Suprapubic skin (tissue), 4 donors: Measurements from ENCODE around the gene STX4. TPM values are rescaled to one million over a fixed set of nuclear protein-coding genes. Genes with fewer than 3 reads are reported as not detected.

ENCODE experiments used
- DNase-seq, 2 donors: peaks; one replicate each; pipeline ENCODE4 v3.0.0-alpha.2; 2019; ENCODE audit warnings: low spot score in 2 of 2
- H3K27ac ChIP-seq: fragments of 200-600 bp; sonication (generic); one replicate; pipeline ENCODE4 v1.5.1; 2019
- H3K27me3 ChIP-seq: fragments of 200-600 bp; sonication (generic); one replicate; pipeline ENCODE4 v1.5.1; 2019
- H3K36me3 ChIP-seq: fragments of 200-600 bp; sonication (generic); one replicate; pipeline ENCODE4 v1.5.1; 2019
- H3K4me1 ChIP-seq: fragments of 200-600 bp; sonication (generic); one replicate; pipeline ENCODE4 v1.5.1; 2019
- H3K4me3 ChIP-seq: fragments of 200-600 bp; sonication (generic); one replicate; pipeline ENCODE4 v1.5.1; 2019; ENCODE audit warnings: mild to moderate bottlenecking
- H3K9me3 ChIP-seq: fragments of 200-600 bp; sonication (generic); one replicate; pipeline ENCODE4 v1.5.1; 2019
- CTCF ChIP-seq, 2 donors: fragments of 200-600 bp in 1 of 2; fragments of 450-650 bp in 1 of 2; sonication (generic) in 1 of 2; IDR thresholded peaks; one replicate each; pipeline ENCODE4 v1.5.1; 2016 to 2019; ENCODE audit warnings: antibody characterized with exemption in 2 of 2, mild to moderate bottlenecking in 1 of 2, moderate library complexity in 1 of 2
- EP300 ChIP-seq: sonication (generic); formaldehyde crosslinking; IDR thresholded peaks from one replicate; pipeline ENCODE4 v1.6.1; 2017; ENCODE audit warnings: antibody characterized with exemption
- POLR2A ChIP-seq, 2 donors: fragments of 450-650 bp; IDR thresholded peaks; one replicate each; pipeline ENCODE4 v1.6.1; 2017; ENCODE audit warnings: antibody characterized with exemption in 2 of 2, mild to moderate bottlenecking in 2 of 2, moderate library complexity in 2 of 2
- POLR2AphosphoS5 ChIP-seq, 3 donors: sonication (generic); formaldehyde crosslinking; IDR thresholded peaks; one replicate each; pipeline ENCODE4 v1.6.1; 2017; ENCODE audit warnings: antibody characterized with exemption in 3 of 3
- WGBS: methylation state at CpG from one replicate; pipeline ENCODE4 v1.1.5; 2018; 5-methylcytosine and 5-hydroxymethylcytosine counted together
- total RNA-seq, 4 donors: library from RNA; depleted of rRNA; stranded (reverse); fragments of >200 nt; gene quantifications; one replicate each; pipeline ENCODE4 v1.1.0, GENCODE V29; 2016

Gene STX4
- total RNA-seq, 4 donors from 2014 or later: 32.5 to 118 (median 47.8) TPM

GRCh38 chr16:31005350-31006085, 27.8 kb upstream of the STX4 start:
- Histone ChIP-seq H3K4me3 (no peak overlapping the region), H3K27ac (no peak overlapping the region), H3K9me3 (no peaks in the 10 kb centered on the region), H3K4me1 (peaks cover 28% of the 10 kb centered on the region), H3K27me3 (peaks cover 21% of the 10 kb centered on the region), H3K36me3 (no peaks in the 10 kb centered on the region)
- 85% methylated on average over 16 of the region's 16 CpGs for WGBS
- no peak for DNase-seq
- TF ChIP-seq EP300 (no peak), POLR2A (IDR thresholded peaks at IDR 0.05) (no peak), POLR2AphosphoS5 (IDR thresholded peaks at IDR 0.05) (no peak)

- DNase-seq: no peak
- no peaks in the 10 kb centered on the region for H3K36me3 ChIP-seq
- TF ChIP-seq POLR2A (IDR thresholded peaks at IDR 0.05): no peak
- no peak for TF ChIP-seq CTCF (IDR thresholded peaks at IDR 0.05)
- TF ChIP-seq EP300: no peak
- no peak for TF ChIP-seq POLR2AphosphoS5 (IDR thresholded peaks at IDR 0.05)
- no peaks in the 10 kb centered on the region for H3K9me3 ChIP-seq
- peaks cover 29% of the 10 kb centered on the region for H3K4me1 ChIP-seq
- 58% methylated on average over 7 of the region's 7 CpGs for WGBS
- peaks cover 27% of the 10 kb centered on the region for H3K27me3 ChIP-seq
- H3K4me3 ChIP-seq: no peak overlapping the region
- H3K27ac ChIP-seq: no peak overlapping the region
Measured at GRCh38 chr16:31006086-31006385, 27.3 kb upstream of the STX4 start.

- no peaks in the 10 kb centered on the region for H3K9me3 ChIP-seq
- H3K27ac ChIP-seq: no peak overlapping the region
- no peaks in the 10 kb centered on the region for H3K36me3 ChIP-seq
- H3K27me3 ChIP-seq: peaks cover 32% of the 10 kb centered on the region
- no peak overlapping the region for H3K4me3 ChIP-seq
- H3K4me1 ChIP-seq: peaks cover 24% of the 10 kb centered on the region
- TF ChIP-seq EP300: no peak
- no peak for DNase-seq
- 92% methylated on average over 8 of the region's 8 CpGs for whole genome bisulfite sequencing
Measured at GRCh38 chr16:31006589-31006988, 26.8 kb upstream of the STX4 start.

GRCh38 chr16:31007684-31008083, 25.7 kb upstream of the STX4 start:
- no peaks in the 10 kb centered on the region for H3K9me3 ChIP-seq
- H3K4me3 ChIP-seq: no peak overlapping the region
- 77% methylated on average over 4 of the region's 6 CpGs for WGBS
- no peak for TF ChIP-seq EP300
- TF ChIP-seq POLR2AphosphoS5 (IDR thresholded peaks at IDR 0.05): no peak
- TF ChIP-seq POLR2A (IDR thresholded peaks at IDR 0.05): no peak
- TF ChIP-seq CTCF (IDR thresholded peaks at IDR 0.05): no peak
- peaks cover 15% of the 10 kb centered on the region for H3K4me1 ChIP-seq
- DNase-seq: no peak
- H3K27ac ChIP-seq: no peak overlapping the region
- H3K36me3 ChIP-seq: no peaks in the 10 kb centered on the region
- H3K27me3 ChIP-seq: peaks cover 41% of the 10 kb centered on the region

GRCh38 chr16:31008149-31008548, 25.2 kb upstream of the STX4 start:
- no peak for TF ChIP-seq POLR2AphosphoS5 (IDR thresholded peaks at IDR 0.05)
- H3K9me3 ChIP-seq: no peaks in the 10 kb centered on the region
- DNase-seq: no peak
- H3K36me3 ChIP-seq: no peaks in the 10 kb centered on the region
- H3K4me3 ChIP-seq: no peak overlapping the region
- H3K4me1 ChIP-seq: peaks cover 10% of the 10 kb centered on the region
- 82% methylated on average over 6 of the region's 6 CpGs for WGBS
- H3K27me3 ChIP-seq: peaks cover 43% of the 10 kb centered on the region
- H3K27ac ChIP-seq: no peak overlapping the region

GRCh38 chr16:31008551-31008950, 24.8 kb upstream of the STX4 start:
- DNase-seq: no peak
- H3K9me3 ChIP-seq: no peaks in the 10 kb centered on the region
- no peak overlapping the region for H3K27ac ChIP-seq
- TF ChIP-seq POLR2A (IDR thresholded peaks at IDR 0.05) (no peak), CTCF (IDR thresholded peaks at IDR 0.05) (no peak), EP300 (no peak), POLR2AphosphoS5 (IDR thresholded peaks at IDR 0.05) (no peak)
- H3K36me3 ChIP-seq: no peaks in the 10 kb centered on the region
- H3K27me3 ChIP-seq: peaks cover 44% of the 10 kb centered on the region
- WGBS: 78% methylated on average over 5 of the region's 5 CpGs
- H3K4me3 ChIP-seq: no peak overlapping the region
- peaks cover 9% of the 10 kb centered on the region for H3K4me1 ChIP-seq

- Histone ChIP-seq H3K9me3 (no peaks in the 10 kb centered on the region), H3K4me1 (peaks cover 9% of the 10 kb centered on the region), H3K27ac (no peak overlapping the region), H3K4me3 (no peak overlapping the region), H3K36me3 (no peaks in the 10 kb centered on the region), H3K27me3 (peaks cover 47% of the 10 kb centered on the region)
- TF ChIP-seq CTCF (IDR thresholded peaks at IDR 0.05) (no peak), POLR2A (IDR thresholded peaks at IDR 0.05) (no peak), POLR2AphosphoS5 (IDR thresholded peaks at IDR 0.05) (no peak)
- DNase-seq: no peak
- WGBS: 88% methylated on average over 7 of the region's 7 CpGs
Measured at GRCh38 chr16:31009120-31009519, 24.2 kb upstream of the STX4 start.
